Vagina (tissue), 2 donors: Measurements from ENCODE around the gene OR5M3. TPM values are rescaled to one million over a fixed set of nuclear protein-coding genes. Genes with fewer than 3 reads are reported as not detected.

Source experiments
- DNase-seq, 2 donors: peaks; one replicate each; pipeline ENCODE4 v3.0.0-alpha.2; 2017; ENCODE audit errors: extremely low spot score in 2 of 2
- H3K27ac ChIP-seq: fragments of 200-600 bp; sonication (generic); one replicate; pipeline ENCODE4 v1.5.1; 2019
- H3K27me3 ChIP-seq: fragments of 200-600 bp; sonication (generic); one replicate; pipeline ENCODE4 v1.5.1; 2019
- H3K36me3 ChIP-seq, 2 donors: fragments of 200-600 bp; sonication (generic); one replicate each; pipeline ENCODE4 v1.5.1; 2017 to 2019
- H3K4me1 ChIP-seq: fragments of 200-600 bp; sonication (generic); one replicate; pipeline ENCODE4 v1.5.1; 2019
- H3K4me3 ChIP-seq, 2 donors: fragments of 200-600 bp; sonication (generic); 1 replicate in 1 of 2; 2 replicates in 1 of 2; pipeline ENCODE4 v1.5.1; 2016 to 2019
- H3K9me3 ChIP-seq: fragments of 200-600 bp; sonication (generic); one replicate; pipeline ENCODE4 v1.5.1; 2019
- POLR2A ChIP-seq, 2 donors: fragments of 450-650 bp; IDR thresholded peaks; one replicate each; pipeline ENCODE4 v1.6.1; 2017; ENCODE audit warnings: antibody characterized with exemption in 2 of 2, mild to moderate bottlenecking in 2 of 2, moderate library complexity in 2 of 2
- POLR2AphosphoS5 ChIP-seq, 2 donors: sonication (generic); formaldehyde crosslinking; IDR thresholded peaks; one replicate each; pipeline ENCODE4 v1.9.0; 2017; ENCODE audit warnings: antibody characterized with exemption in 2 of 2, mild to moderate bottlenecking in 2 of 2, low read depth in 1 of 2; ENCODE audit not compliant: insufficient read depth in 1 of 2
- intact Hi-C: fragments of 100-400 bp; cut with DNase I; formaldehyde crosslinking; loops from one replicate; pipeline ENCODE4 v1.15.1; 2023
- total RNA-seq: library from RNA; depleted of rRNA; stranded (reverse); fragments of >200 nt; gene quantifications from one replicate; pipeline ENCODE4 v1.2.3, GENCODE V29; 2016
- TF ChIP-seq, protein P1 (sequence below), 3 experiments: fragments of 450-650 bp in 2 of 3; fragments of 200-600 bp in 1 of 3; sonication (generic) in 1 of 3; IDR thresholded peaks; one replicate each; pipeline ENCODE4 v1.5.1; 2017 to 2019; ENCODE audit warnings: antibody characterized with exemption in 3 of 3, mild to moderate bottlenecking in 2 of 3, moderate library complexity in 2 of 3

The OR5M3 gene
- total RNA-seq, 1 donor from 2014 or later = not detected

- Histone ChIP-seq H3K9me3 (no peaks in the 10 kb centered on the region), H3K36me3 (no peaks in the 10 kb centered on the region), H3K4me3 (no peak overlapping the region), H3K27ac (no peak overlapping the region), H3K27me3 (no peaks in the 10 kb centered on the region), H3K4me1 (no peaks in the 10 kb centered on the region)
- no peak for DNase-seq
- TF ChIP-seq POLR2AphosphoS5 (IDR thresholded peaks at IDR 0.05; ENCODE audit: insufficient read depth in 1 of 2, low read depth in 1 of 2) (no peak), POLR2A (IDR thresholded peaks at IDR 0.05) (no peak)
- TF ChIP-seq, protein P1, sequence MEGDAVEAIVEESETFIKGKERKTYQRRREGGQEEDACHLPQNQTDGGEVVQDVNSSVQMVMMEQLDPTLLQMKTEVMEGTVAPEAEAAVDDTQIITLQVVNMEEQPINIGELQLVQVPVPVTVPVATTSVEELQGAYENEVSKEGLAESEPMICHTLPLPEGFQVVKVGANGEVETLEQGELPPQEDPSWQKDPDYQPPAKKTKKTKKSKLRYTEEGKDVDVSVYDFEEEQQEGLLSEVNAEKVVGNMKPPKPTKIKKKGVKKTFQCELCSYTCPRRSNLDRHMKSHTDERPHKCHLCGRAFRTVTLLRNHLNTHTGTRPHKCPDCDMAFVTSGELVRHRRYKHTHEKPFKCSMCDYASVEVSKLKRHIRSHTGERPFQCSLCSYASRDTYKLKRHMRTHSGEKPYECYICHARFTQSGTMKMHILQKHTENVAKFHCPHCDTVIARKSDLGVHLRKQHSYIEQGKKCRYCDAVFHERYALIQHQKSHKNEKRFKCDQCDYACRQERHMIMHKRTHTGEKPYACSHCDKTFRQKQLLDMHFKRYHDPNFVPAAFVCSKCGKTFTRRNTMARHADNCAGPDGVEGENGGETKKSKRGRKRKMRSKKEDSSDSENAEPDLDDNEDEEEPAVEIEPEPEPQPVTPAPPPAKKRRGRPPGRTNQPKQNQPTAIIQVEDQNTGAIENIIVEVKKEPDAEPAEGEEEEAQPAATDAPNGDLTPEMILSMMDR (IDR thresholded peaks at IDR 0.05) = no peak
- intact Hi-C loops = no loop called here
Observed at GRCh38 chr11:56453521-56453920, 19.6 kb downstream of the OR5M3 start.

Other genes with a start within 250 kb of the OR5M3 start
- gene OR5T2, start 239.1 kb downstream of the OR5M3 start, total RNA-seq = not detected
- gene OR5T3, start 221.1 kb downstream of the OR5M3 start, total RNA-seq = not detected
- not detected for gene OR5T1, start 199.2 kb downstream of the OR5M3 start, total RNA-seq
- not detected for gene OR8H1, start 181.1 kb downstream of the OR5M3 start, total RNA-seq
- not detected for gene OR8K3, start 158.2 kb downstream of the OR5M3 start, total RNA-seq
- gene OR8K1, start 127.3 kb downstream of the OR5M3 start, total RNA-seq = not detected
- gene OR8J1, start 119.1 kb downstream of the OR5M3 start, total RNA-seq = not detected
- gene OR8U1, start 97.7 kb downstream of the OR5M3 start, total RNA-seq = not detected
- not detected for gene OR5AL1, start 60.7 kb downstream of the OR5M3 start, total RNA-seq
- gene OR5M8, start 18.0 kb upstream of the OR5M3 start, total RNA-seq = not detected
- not detected for gene OR5M11, start 69.9 kb upstream of the OR5M3 start, total RNA-seq
- not detected for gene OR5M10, start 104.4 kb upstream of the OR5M3 start, total RNA-seq
- not detected for gene OR5M1, start 141.5 kb upstream of the OR5M3 start, total RNA-seq
- gene OR5AP2, start 169.1 kb upstream of the OR5M3 start, total RNA-seq = not detected
- gene OR5AR1, start 190.3 kb upstream of the OR5M3 start, total RNA-seq = not detected
- not detected for gene OR9G1, start 225.7 kb upstream of the OR5M3 start, total RNA-seq